PC-9 (cell line): ENCODE results near the gene PELI1.

Source experiments
- CTCF ChIP-seq: fragments of 200-600 bp; sonication (generic); conservative IDR thresholded peaks from 2 replicates; pipeline ENCODE4 v1.6.1; 2017; ENCODE audit warnings: mixed run types, antibody characterized with exemption, mild to moderate bottlenecking, moderate library complexity
- EZH2 ChIP-seq: fragments of 200-600 bp; sonication (generic); IDR thresholded peaks from 2 replicates; pipeline ENCODE4 v1.8.0; 2017; ENCODE audit warnings: antibody characterized with exemption, low read depth

- TF ChIP-seq CTCF (no peak), EZH2 (no peak)
Measured at GRCh38 chr2:64123740-64124139, 20.5 kb downstream of the PELI1 start.
